SH-SY5Y (cell line): ENCODE results near the gene VPS11.

Source experiments
- GATA2 ChIP-seq: IDR thresholded peaks from 2 replicates; pipeline ENCODE4 v1.6.1; 2011; ENCODE audit warnings: mild to moderate bottlenecking, low read depth, low read length
- GATA3 ChIP-seq: IDR thresholded peaks from 2 replicates; pipeline ENCODE4 v1.6.1; 2011; ENCODE audit warnings: low read depth, mild to moderate bottlenecking, low read length, moderate library complexity

DNA sequence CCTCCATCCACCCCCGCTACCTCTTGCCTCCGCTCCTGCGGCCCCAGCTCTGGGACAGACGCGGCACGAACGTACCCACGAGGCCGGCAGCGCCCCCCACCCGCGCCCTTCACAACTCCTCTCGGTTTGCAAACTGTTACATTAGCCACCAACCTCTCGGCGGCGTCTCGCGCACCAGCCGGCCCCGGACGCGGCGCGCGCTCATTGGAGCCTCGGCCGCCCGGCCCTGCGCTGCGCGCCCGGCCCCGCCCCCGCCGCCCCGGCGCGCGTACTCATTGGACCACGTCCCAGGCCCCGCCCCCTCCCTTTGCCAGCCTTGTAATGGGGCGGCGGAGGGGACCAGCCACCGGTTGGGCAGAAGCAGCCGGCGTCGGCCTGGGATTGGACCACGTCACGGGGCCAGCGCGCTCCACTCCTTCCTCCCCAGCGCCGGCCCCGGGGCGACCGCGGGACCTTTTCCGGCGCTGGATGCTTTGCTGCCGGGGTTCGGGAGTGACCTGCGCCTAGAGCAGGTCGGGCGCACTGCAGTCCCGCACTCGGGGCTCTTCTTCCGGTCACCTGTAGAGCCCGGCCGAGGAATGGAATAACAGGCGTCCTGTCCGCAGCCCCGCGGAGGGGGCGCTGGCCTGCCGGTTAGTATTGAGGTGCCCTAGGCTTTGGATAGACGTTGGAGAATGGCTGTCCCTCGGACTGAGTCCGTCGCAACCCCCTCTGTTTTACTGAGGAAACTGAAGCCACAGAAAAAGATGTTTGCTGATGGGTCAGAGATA, 10.4 kb upstream of the VPS11 start, which contains the start of gene HYOU1:
- no peak for TF ChIP-seq GATA3
- peak; percentile 69 for TF ChIP-seq GATA2
